ENCODE results near the gene SCUBE1. TPM values are rescaled to one million over a fixed set of nuclear protein-coding genes. Genes with fewer than 3 reads are reported as not detected.

SCUBE1 gene
- polyA plus RNA-seq, 1 of the 3 experiments (the other 2 are of a cell fraction): 0.56 TPM

GRCh38 chr22:43171607-43172006 lies 171.6 kb downstream of the SCUBE1 start:
- H4K20me1 ChIP-seq (ENCODE audit: insufficient read depth): no peaks in the 10 kb centered on the region
- no peak overlapping the region for H3K27ac ChIP-seq (ENCODE audit: low read depth in 2 of 2, low read length in 1 of 2)
- H3K27me3 ChIP-seq (ENCODE audit: insufficient read depth): no peaks in the 10 kb centered on the region
- DNase-seq: no peak
- ChIA-PET POLR2A (no interaction called here), CTCF (no interaction called here)
- no CpG with 5 or more reads among the region's 12 CpGs for WGBS (ENCODE audit: low lambda C conversion rate)
- H2AFZ ChIP-seq (ENCODE audit: low read depth): no peak overlapping the region
- no peaks in the 10 kb centered on the region for H3K79me2 ChIP-seq (ENCODE audit: insufficient read depth)
- no peaks in the 10 kb centered on the region for H3K9me2 ChIP-seq
- no peak overlapping the region for H3K9ac ChIP-seq
- peaks cover 0 to 3% of the 10 kb centered on the region in 2 experiments for H3K36me3 ChIP-seq (replicated peaks in 1 of 2; ENCODE audit: control insufficient read depth in 1 of 2, insufficient read depth in 2 of 2, low read length in 1 of 2)
- no peak overlapping the region for H3K4me3 ChIP-seq (ENCODE audit: low read depth in 2 of 2, low read length in 1 of 2)
- H3F3A ChIP-seq (replicated peaks; ENCODE audit: insufficient read depth): no peaks in the 10 kb centered on the region
- H3K4me1 ChIP-seq (ENCODE audit: control insufficient read depth in 1 of 2, insufficient read depth in 2 of 2, low read depth in 1 of 2, low read length in 1 of 2): no peaks in the 10 kb centered on the region; a peak in 1 of 4 replicates
- no peaks in the 10 kb centered on the region for H3K9me3 ChIP-seq
- TF ChIP-seq FOXM1 (IDR thresholded peaks at IDR 0.05; ENCODE audit: low read depth): no peak
- TF ChIP-seq GATA2 (CRISPR knock-in tag; IDR thresholded peaks at IDR 0.05): no peak
- TF ChIP-seq POLR2AphosphoS5 (IDR thresholded peaks at IDR 0.05; ENCODE audit: low read depth, low read length): no peak
- TF ChIP-seq EZH2phosphoT487 (IDR thresholded peaks at IDR 0.05; ENCODE audit: borderline replicate concordance, low read depth): no peak
- TF ChIP-seq, protein P1, sequence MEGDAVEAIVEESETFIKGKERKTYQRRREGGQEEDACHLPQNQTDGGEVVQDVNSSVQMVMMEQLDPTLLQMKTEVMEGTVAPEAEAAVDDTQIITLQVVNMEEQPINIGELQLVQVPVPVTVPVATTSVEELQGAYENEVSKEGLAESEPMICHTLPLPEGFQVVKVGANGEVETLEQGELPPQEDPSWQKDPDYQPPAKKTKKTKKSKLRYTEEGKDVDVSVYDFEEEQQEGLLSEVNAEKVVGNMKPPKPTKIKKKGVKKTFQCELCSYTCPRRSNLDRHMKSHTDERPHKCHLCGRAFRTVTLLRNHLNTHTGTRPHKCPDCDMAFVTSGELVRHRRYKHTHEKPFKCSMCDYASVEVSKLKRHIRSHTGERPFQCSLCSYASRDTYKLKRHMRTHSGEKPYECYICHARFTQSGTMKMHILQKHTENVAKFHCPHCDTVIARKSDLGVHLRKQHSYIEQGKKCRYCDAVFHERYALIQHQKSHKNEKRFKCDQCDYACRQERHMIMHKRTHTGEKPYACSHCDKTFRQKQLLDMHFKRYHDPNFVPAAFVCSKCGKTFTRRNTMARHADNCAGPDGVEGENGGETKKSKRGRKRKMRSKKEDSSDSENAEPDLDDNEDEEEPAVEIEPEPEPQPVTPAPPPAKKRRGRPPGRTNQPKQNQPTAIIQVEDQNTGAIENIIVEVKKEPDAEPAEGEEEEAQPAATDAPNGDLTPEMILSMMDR (IDR thresholded peaks at IDR 0.05): no peak
- TF ChIP-seq USF2 (IDR thresholded peaks at IDR 0.05; ENCODE audit: borderline replicate concordance, low read depth, low read length): no peak
- no peak for TF ChIP-seq MEF2A (IDR thresholded peaks at IDR 0.05; ENCODE audit: borderline replicate concordance, low read depth)
- TF ChIP-seq ELF1 (IDR thresholded peaks at IDR 0.05): no peak
- TF ChIP-seq TAF1 (IDR thresholded peaks at IDR 0.05; ENCODE audit: borderline replicate concordance, low read depth, low read length): no peak
- TF ChIP-seq, protein P2, sequence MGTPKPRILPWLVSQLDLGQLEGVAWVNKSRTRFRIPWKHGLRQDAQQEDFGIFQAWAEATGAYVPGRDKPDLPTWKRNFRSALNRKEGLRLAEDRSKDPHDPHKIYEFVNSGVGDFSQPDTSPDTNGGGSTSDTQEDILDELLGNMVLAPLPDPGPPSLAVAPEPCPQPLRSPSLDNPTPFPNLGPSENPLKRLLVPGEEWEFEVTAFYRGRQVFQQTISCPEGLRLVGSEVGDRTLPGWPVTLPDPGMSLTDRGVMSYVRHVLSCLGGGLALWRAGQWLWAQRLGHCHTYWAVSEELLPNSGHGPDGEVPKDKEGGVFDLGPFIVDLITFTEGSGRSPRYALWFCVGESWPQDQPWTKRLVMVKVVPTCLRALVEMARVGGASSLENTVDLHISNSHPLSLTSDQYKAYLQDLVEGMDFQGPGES (IDR thresholded peaks at IDR 0.05; ENCODE audit: low read depth, low read length): no peak
- TF ChIP-seq MXI1 (IDR thresholded peaks at IDR 0.05; ENCODE audit: low read depth, low read length): no peak
- no peak for TF ChIP-seq YY1 (IDR thresholded peaks at IDR 0.05; ENCODE audit: low read depth)
- TF ChIP-seq RFX5 (IDR thresholded peaks at IDR 0.05; ENCODE audit: low read length): no peak
- no peak for TF ChIP-seq CHD2 (IDR thresholded peaks at IDR 0.05; ENCODE audit: low read length, partially characterized antibody)
- TF ChIP-seq ZBTB33 (IDR thresholded peaks at IDR 0.05; ENCODE audit: borderline replicate concordance, low read depth): no peak
- no peak for TF ChIP-seq FOSL2 (IDR thresholded peaks at IDR 0.05; ENCODE audit: borderline replicate concordance, low read depth)
- TF ChIP-seq TEAD4 (IDR thresholded peaks at IDR 0.05; ENCODE audit: borderline replicate concordance, insufficient read depth): no peak
- no peak overlapping the region for H3K4me2 ChIP-seq

Data from SK-N-SH (cell line).